GM18951 (cell line): Measurements from ENCODE around the gene GAB2.

Experiments
- POLR2A ChIP-seq: IDR thresholded peaks from 4 replicates; pipeline ENCODE4 v1.6.1; 2011; ENCODE audit warnings: mild to moderate bottlenecking; ENCODE audit not compliant: insufficient read length, insufficient read depth; ENCODE audit errors: extremely low read depth
- in situ Hi-C: fragments of 300-500 bp; cut with MboI; formaldehyde crosslinking; loops from one replicate; pipeline ENCODE4 v1.12.0; 2022; ENCODE audit warnings: low sequenced_read_pairs, mixed read lengths, inconsistent platforms; ENCODE audit not compliant: unreplicated experiment

Gene GAB2

GRCh38 chr11:78424334-78425270 lies 7.0 kb upstream of the GAB2 start:
- in situ Hi-C loops, result no loop called here
- no peak for TF ChIP-seq POLR2A

GRCh38 chr11:78423241-78423640 lies 5.6 kb upstream of the GAB2 start:
- TF ChIP-seq POLR2A, result no peak

GRCh38 chr11:78420796-78421209 lies 3.2 kb upstream of the GAB2 start:
- no peak for TF ChIP-seq POLR2A
- in situ Hi-C loops, result no loop called here

More at GRCh38 chr11:78423241-78423640, 5.6 kb upstream of the GAB2 start:
- in situ Hi-C loops, result no loop called here

GRCh38 chr11:78420255-78420764 lies 2.7 kb upstream of the GAB2 start:
- TF ChIP-seq POLR2A, result no peak
- in situ Hi-C loops, result no loop called here

GRCh38 chr11:78419327-78419726 lies 1.7 kb upstream of the GAB2 start:
- in situ Hi-C loops, result loop anchor here (10.0 kb wide), 1 partner anchor 125 kb away; no protein-coding TSS in a partner anchor
- no peak for TF ChIP-seq POLR2A

GRCh38 chr11:78418584-78419211 lies 1.1 kb upstream of the GAB2 start:
- no peak for TF ChIP-seq POLR2A
- in situ Hi-C loops, result loop anchor here (10.0 kb wide), 1 partner anchor 126 kb away; no protein-coding TSS in a partner anchor

GRCh38 chr11:78417888-78418583 lies 416 bp upstream of the GAB2 start:
- peak; percentile 62 for TF ChIP-seq POLR2A
- in situ Hi-C loops, result loop anchor here (10.0 kb wide), 1 partner anchor 127 kb away; no protein-coding TSS in a partner anchor

- no peak for TF ChIP-seq POLR2A
- in situ Hi-C loops, result loop anchor here (10.0 kb wide), 1 partner anchor 128 kb away; no protein-coding TSS in a partner anchor
Measured at GRCh38 chr11:78416285-78417174, 1.1 kb downstream of the GAB2 start.

- in situ Hi-C loops, result loop anchor here (10.0 kb wide), 1 partner anchor 129 kb away; no protein-coding TSS in a partner anchor
- no peak for TF ChIP-seq POLR2A
Measured at GRCh38 chr11:78415338-78415737, 2.3 kb downstream of the GAB2 start.

- in situ Hi-C loops, result loop anchor here (10.0 kb wide), 1 partner anchor 130 kb away; no protein-coding TSS in a partner anchor
- no peak for TF ChIP-seq POLR2A
Measured at GRCh38 chr11:78414321-78415051, 3.1 kb downstream of the GAB2 start.

GRCh38 chr11:78408619-78409018 lies 9.0 kb downstream of the GAB2 start:
- TF ChIP-seq POLR2A, result no peak
- in situ Hi-C loops, result no loop called here
